IPS-18a (cell line): Measurements from ENCODE around the gene USP17L15.
"Not testable (repeated sequence)": the region's sequence is repeated elsewhere in the genome, so short reads cannot be mapped to it uniquely, and the experiment has no call there.

Experiments
- H3K27ac ChIP-seq: one replicate; pipeline ENCODE4 v1.5.1; 2013; ENCODE audit warnings: low read length
- H3K27me3 ChIP-seq: one replicate; pipeline ENCODE4 v1.6.1; 2013; ENCODE audit warnings: mild to moderate bottlenecking, low read length; ENCODE audit not compliant: control insufficient read depth, insufficient read depth
- H3K36me3 ChIP-seq: one replicate; pipeline ENCODE4 v1.6.1; 2013; ENCODE audit warnings: low read depth, low read length; ENCODE audit not compliant: control insufficient read depth
- H3K4me1 ChIP-seq: one replicate; pipeline ENCODE4 v1.6.1; 2013; ENCODE audit warnings: low read depth, low read length; ENCODE audit not compliant: control insufficient read depth
- H3K4me3 ChIP-seq: one replicate; pipeline ENCODE4 v1.5.1; 2013; ENCODE audit warnings: low read length
- H3K9ac ChIP-seq: one replicate; pipeline ENCODE4 v1.6.1; 2013; ENCODE audit warnings: mild to moderate bottlenecking, low read length, moderate library complexity
- H3K9me3 ChIP-seq: one replicate; pipeline ENCODE4 v1.6.1; 2013; ENCODE audit warnings: low read depth, low read length; ENCODE audit not compliant: control insufficient read depth

The USP17L15 gene

DNA sequence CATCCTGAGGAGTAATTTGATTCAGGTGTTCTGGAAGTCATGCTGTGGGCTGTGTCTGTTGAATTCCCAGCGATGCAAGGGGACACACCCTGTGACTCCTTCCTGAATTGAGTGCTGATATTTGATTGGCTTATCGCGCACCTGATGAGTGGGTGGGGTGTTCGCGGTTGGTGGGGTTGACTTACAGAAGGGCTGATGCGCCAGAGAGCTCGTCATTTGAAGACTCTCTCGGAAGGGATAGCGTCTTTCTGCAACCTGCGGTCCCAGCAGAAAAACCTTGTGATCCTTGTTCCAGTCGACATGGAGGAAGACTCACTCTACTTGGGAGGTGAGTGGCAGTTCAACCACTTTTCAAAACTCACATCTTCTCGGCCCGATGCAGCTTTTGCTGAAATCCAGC lies 28.4 kb downstream of the USP17L15 start, which contains the start of gene USP17L21:
TSS of gene USP17L21 (plus strand) at position 301 of the 400 bp plus-strand sequence. CDS start at position 301, 0 bp downstream.
- H3K27ac ChIP-seq, H3K9ac ChIP-seq, H3K4me1 ChIP-seq, H3K9me3 ChIP-seq, H3K4me3 ChIP-seq, H3K27me3 ChIP-seq, H3K36me3 ChIP-seq: not testable (repeated sequence)

DNA sequence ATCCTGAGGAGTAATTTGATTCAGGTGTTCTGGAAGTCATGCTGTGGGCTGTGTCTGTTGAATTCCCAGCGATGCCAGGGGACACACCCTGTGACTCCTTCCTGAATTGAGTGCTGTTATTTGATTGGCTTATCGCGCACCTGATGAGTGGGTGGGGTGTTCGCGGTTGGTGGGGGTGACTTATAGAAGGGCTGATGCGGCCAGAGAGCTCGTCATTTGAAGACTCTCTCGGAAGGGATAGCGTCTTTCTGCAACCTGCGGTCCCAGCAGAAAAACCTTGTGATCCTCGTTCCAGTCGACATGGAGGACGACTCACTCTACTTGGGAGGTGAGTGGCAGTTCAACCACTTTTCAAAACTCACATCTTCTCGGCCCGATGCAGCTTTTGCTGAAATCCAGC lies 33.1 kb downstream of the USP17L15 start, which contains the start of gene USP17L22:
TSS of gene USP17L22 (plus strand) at position 301 of the 400 bp plus-strand sequence. CDS start at position 301, 0 bp downstream.
- H3K4me3 ChIP-seq, H3K27ac ChIP-seq, H3K4me1 ChIP-seq, H3K9ac ChIP-seq, H3K27me3 ChIP-seq, H3K9me3 ChIP-seq, H3K36me3 ChIP-seq: not testable (repeated sequence)

- not testable (repeated sequence) for H3K9me3 ChIP-seq, H3K27me3 ChIP-seq, H3K27ac ChIP-seq, H3K9ac ChIP-seq, H3K4me3 ChIP-seq, H3K4me1 ChIP-seq, H3K36me3 ChIP-seq
Observed at GRCh38 chr4:9271719-9272118, 37.5 kb downstream of the USP17L15 start.
